Stimulated activated CD8-positive, alpha-beta memory T cell treated with anti-CD3 and anti-CD28 coated beads, Interleukin-2, amount 100 ng/mL, for 1 hour (primary cell): ENCODE results near the gene UBN2.
"Not testable (repeated sequence)": the region's sequence is repeated elsewhere in the genome, so short reads cannot be mapped to it uniquely, and the experiment has no call there.

ENCODE experiments used
- DNase-seq, 2 donors: peaks; one replicate each; pipeline ENCODE4 v3.0.0-alpha.2; 2020; ENCODE audit warnings: low read depth in 2 of 2

The UBN2 gene

DNA sequence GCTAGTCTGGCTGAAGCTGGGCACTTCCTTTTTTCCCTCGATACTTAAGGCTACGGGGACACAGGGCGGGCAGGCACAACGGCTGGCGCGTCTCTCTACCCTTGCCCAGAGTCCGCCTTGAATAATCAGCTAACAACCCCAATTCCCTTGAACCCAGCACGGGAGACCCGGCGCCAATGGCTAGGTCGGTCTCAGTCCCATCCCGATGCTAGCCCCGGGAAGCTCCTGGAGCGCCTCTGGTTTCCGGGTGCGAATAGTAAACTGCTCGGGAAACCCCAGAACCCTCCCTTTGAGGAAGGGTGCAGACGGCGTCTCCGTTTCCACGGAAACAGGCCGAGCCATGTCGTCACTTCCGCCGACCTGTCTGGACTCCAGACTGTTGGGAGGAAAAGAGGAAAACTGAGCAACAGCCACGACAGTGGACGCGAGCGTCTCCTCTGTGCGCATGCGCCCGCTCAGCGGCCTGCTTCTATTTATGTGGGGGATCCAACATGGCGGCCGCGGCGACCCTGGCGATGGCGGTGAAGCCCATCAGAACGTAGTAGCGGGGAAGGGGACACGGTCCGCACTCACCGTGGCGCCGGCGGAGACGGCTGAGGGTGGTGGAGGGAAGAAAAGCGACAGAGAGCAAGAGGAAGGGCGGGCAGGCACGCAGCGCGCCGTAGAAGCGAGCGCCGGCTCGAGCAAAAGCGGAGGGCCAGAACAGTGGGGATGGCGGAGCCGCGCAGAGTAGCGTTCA lies at the start of gene UBN2:
Gene UBN2 (plus strand): TSS at position 464 of the 739 bp plus-strand sequence. CDS start 248 bp downstream, at position 712.
- DNase-seq, result peak; percentile 81 to 82

DNA sequence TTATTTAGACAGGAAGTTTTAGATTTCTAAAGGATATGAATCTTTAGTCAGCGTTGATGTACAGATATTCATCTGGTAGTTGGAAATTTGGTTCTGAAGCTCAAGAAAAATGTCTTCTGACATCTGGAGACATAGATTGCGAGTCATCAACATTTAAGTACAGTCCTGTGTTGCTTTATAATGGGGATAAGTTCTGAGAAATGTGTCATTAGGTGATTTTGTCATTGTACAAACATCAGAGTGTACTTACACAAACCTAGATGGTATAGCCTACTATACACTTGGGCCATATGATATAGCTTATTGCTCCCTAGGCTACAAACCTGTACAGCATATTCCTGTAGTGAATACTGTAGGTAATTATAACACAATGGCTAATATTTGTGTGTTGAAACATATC lies 49.6 kb upstream of the UBN2 start:
- no peak for DNase-seq

DNA sequence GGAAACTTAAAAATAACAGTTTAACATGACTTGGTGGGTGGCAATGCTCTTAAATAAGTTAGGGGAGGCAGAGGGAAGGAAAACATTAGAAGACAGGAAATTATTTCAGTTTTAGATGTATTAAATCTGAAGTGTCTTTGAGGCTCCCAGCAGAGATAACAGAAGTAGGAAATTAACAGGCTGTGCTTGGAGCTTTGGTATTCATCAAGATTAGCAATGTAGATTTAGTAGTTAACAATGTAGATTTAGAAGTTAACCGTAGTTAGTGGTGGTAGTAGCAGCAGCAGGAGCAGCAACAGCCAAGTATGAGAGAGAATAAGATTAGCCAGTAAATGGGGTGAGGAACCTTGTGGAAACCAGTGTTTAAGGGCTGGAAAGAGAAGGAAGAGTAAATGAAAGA lies 48.7 kb upstream of the UBN2 start:
- no peak for DNase-seq

DNA sequence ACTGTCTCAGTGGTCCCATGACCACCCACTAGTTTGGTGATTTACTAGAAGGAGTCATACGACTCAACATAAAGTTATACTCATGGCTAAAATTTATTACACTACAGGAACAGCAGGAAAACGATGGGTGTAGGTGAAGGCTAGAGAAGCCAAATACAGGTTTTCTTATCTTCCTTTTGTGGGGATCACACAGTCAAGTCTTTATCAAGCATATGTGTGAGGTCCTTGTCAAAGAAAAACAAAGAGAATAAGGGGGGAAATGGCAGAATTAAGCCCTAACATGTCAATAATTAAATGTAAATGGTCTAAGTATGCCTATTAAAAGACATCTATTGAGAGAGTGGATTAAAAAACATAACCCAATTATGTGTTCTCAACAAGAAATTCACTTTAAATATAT lies 47.8 kb upstream of the UBN2 start:
- DNase-seq, result no peak

GRCh38 chr7:139183878-139184338 lies 47.1 kb upstream of the UBN2 start:
- no peak for DNase-seq

DNA sequence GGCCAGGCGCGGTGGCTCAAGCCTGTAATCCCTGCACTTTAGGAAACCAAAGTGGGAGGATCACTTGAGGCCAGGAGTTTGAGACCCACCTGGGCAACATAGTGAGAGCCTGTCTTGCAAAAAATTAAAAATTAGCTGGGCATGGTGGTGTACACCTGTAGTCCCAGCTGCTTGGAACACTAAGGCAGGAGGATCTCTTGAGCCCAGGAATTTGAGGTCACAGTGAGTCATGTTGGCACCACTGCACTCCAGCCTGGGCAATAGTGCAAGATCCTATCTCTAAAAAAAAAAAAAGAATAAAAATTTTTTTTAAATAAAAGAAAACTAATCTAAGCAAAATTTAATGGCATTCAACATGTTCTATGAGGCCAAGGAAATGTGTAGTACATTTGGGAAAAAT lies 44.9 kb upstream of the UBN2 start:
- DNase-seq, result no peak

GRCh38 chr7:139189357-139189756 lies 41.7 kb upstream of the UBN2 start:
- no peak for DNase-seq

DNA sequence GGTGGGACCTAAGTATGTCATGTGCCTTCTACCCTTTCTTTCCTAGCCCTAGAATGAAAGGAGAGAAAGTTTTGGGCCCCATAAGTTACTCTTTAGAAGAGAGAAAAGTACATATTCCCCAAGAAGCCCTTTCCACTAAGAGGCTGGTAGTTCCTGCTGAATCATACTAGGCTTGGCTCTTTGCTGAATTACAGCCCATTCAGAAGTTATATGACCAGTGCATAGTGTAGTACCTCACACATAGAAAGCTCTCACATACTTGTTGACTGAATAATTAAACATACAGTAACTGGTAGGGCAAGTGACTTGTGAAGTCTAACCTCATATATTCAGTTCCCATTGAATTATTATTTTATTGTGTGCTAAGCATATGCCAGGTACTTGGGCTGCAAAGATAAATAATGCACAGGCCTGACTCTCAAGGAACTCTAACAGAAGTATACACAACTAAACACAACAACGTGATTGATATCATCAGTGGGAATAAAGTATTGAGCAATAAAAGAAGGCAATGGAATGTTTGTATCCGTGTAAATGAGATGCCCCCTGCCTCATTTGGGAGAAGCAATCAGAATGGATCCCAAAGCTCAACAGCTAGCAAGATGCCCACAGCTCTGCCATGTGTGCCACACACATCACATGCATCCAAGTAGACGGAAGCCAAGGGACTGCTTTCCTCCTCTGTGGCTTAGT lies 38.9 kb upstream of the UBN2 start:
- no peak for DNase-seq

DNA sequence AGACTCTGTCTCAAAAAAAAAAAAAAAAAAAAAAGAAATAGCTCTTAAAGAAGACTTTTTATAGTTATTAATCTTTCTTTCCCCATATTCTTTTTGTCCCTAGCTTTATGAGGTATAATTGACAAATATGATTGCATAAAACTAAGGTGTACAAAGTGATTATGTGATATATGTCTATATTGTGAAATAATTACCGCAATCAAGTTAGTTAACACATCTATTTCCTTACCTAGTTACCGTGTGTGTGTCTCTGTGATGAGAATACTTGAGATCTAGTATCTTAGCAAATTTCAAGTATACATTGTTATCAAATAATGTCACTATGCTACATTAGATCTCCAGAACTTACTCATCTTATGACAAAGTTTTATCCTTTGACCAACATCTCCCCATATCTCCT lies 30.7 kb upstream of the UBN2 start:
- DNase-seq, result no peak

DNA sequence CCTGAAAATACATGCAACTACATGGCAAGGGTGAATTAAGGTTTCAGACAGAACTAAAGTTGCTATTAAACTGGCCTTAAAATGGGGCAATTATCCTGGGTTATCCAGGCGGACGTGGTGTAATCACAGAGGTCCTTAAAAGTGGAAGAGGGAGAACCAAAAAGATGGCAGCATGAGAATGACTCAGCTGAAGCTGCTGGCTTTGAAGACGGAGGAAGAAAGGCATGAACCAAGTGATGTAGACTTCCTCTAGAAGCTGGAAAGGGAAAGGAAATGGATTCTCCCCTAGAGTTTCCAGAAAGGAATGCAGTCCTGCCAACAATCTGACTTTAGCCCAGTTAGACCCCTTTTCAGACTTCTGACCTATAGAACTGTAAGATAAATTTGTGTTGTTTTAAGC lies 27.0 kb upstream of the UBN2 start:
- no peak for DNase-seq

DNA sequence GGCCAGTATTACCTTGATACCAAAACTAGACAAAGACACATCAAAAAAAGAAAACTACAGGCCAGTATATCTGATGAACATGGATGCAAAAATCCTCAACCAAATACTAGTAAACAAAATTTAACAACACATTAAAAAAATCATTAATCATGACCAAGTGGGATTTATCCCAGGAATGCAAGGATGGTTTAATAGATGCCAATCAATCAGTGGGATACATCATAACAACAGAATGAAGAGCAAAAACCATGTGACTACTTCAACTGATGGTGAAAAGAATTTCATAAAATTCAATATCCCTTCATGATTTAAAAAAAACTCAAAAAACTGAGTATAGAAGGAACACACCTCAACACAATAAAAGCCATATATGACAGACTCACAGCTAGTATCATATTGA lies 25.2 kb upstream of the UBN2 start:
- DNase-seq, result no peak

DNA sequence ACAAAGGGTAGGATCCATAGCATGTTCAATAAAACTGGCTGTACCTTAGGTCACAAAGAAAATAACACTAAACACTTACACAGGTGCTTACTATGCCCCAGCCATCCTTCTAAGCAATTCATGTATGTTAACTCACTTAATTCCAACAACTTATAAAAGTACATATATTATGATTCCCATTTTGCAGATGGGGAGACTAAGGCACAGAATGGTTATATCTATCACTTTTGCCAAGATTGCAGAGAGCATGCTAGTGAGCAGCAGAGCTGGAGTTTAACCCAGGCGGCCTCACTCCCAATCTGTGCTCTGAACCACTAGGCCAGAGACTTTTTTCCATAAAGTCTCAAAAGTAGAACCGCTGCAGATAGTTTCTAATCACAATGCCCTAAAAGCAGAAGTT lies 18.9 kb upstream of the UBN2 start:
- DNase-seq, result no peak

DNA sequence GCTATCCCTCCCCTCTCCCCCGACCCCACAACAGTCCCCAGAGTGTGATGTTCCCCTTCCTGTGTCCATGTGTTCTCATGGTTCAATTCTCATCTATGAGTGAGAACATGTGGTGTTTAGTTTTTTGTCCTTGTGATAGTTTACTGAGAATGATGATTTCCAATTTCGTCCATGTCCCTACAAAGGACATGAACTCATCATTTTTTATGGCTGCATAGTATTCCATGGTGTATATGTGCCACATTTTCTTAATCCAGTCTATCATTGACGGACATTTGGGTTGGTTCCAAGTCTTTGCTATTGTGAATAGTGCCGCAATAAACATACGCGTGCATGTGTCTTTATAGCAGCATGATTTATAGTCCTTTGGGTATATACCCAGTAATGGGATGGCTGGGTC lies 17.5 kb upstream of the UBN2 start:
- not testable (repeated sequence) for DNase-seq

DNA sequence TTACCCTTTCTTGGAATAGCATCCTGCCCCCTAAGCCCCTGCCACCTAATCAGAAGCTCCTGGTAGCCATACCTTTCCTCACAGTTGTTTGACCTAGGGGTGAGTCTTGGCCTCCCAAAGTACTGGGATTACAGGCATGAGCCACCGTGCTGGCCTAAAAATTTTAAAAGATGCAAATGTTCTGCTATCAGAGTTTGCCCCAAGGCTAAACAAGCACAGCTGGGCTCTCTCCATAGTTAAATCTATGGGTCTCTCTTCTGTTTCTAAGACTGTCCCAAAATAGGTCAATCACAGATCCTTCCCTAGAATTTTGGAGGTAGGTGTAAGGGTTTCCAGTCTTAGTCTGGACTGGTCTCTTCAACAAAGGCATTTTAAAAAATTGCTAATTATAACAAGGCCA lies 12.9 kb upstream of the UBN2 start:
- no peak for DNase-seq

DNA sequence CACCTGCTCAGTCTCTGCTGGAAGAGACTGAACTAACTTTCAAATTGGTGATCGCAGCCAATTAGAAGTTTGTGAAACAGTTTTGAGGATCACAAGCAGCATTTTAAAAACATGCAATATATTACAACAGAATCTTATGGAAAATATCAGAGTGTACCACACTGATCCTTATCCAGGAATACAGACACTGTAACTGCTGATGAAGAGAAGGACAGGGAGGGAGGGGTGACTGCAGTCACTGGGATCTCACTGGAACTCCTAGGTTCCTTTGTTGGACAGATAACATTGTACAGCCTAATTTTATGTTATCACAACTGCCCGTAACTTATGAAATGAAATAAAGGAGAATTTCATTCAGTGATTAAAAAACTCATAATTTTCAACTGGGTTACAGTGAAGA lies 6.8 kb upstream of the UBN2 start:
- no peak for DNase-seq

DNA sequence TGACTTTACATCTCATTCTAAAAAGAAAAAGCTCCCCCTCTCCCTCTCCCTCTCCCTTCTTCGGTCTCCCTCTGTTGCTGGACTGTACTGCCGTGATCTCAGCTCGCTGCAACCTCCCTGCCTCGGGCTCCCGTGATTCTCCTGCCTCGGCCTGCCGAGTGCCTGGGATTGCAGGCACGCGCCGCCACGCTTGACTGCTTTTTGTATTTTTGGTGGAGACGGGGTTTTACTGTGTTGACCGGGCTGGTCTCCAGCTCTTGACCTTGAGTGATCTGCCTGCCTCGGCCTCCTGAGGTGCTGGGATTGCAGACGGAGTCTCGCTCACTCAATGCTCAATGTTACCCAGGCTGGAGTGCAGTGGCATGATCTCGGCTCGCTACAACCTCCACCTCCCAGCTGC lies 6.2 kb upstream of the UBN2 start:
- not testable (repeated sequence) for DNase-seq

DNA sequence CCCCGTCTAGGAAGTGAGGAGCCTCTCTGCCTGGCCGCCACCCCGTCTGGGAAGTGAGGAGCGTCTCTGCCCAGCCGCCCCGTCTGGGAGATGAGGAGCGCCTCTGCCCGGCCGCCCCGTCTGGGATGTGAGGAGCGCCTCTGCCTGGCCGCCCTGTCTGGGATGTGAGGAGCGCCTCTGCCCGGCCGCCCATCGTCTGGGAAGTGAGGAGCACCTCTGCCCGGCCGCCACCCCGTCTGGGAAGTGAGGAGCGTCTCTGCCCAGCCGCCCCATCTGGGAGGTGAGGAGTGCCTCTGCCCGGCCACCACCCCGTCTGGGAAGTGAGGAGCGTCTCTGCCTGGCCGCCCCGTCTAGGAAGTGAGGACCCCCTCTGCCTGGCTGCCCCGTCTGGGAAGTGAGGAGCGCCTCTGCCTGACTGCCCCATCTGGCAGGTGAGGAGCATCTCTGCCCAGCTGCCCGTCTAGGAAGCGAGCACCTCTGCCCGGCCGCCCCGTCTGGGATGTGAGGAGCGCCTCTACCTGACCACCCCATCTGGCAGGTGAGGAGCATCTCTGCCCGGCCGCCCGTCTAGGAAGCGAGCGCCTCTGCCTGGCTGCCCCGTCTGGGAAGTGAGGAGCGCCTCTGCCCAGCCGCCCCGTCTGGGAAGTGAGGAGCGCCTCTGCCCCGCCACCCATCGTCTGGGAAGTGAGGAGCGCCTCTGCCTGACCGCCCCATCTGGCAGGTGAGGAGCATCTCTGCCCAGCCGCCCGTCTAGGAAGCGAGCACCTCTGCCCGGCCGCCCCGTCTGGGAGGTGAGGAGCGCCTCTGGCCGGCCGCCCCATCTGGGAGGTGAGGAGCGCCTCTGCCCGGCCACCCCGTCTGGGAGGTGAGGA lies 5.5 kb upstream of the UBN2 start:
- DNase-seq, result not testable (repeated sequence)

GRCh38 chr7:139226158-139226515 lies 4.9 kb upstream of the UBN2 start:
- DNase-seq, result not testable (repeated sequence)

GRCh38 chr7:139226988-139227488 lies 4.0 kb upstream of the UBN2 start:
- not testable (repeated sequence) for DNase-seq

GRCh38 chr7:139230023-139230422 lies 1.0 kb upstream of the UBN2 start:
- no peak for DNase-seq

DNA sequence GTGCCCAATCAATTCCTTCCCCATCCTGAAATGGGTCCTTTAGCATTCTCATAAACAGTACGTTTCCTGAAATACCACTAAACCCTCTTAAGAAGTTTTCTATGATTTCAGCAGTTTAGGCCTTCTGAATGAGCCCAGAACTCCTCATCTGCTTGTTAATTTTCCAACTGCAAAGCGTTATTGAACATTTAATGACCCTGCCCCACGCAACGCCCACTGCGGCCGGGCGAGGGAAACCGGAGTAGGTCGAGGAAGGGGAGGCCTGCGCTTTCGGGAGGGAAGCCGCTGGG lies 608 bp upstream of the UBN2 start:
- no peak for DNase-seq
